WI38 (cell line): ENCODE measurements around the gene SYNGR1.

Source experiments
- H3K4me3 ChIP-seq: 2 replicates; pipeline ENCODE4 v1.5.1; 2011; ENCODE audit warnings: low read depth, mild to moderate bottlenecking, control low read depth, low read length
- TF ChIP-seq, protein P1 (sequence below): IDR thresholded peaks from 2 replicates; pipeline ENCODE4 v1.5.1; 2012; ENCODE audit warnings: low read depth, mild to moderate bottlenecking, control low read depth, low read length

The SYNGR1 gene

GRCh38 chr22:39417641-39418040 lies 67.8 kb downstream of the SYNGR1 start:
- TF ChIP-seq, protein P1, sequence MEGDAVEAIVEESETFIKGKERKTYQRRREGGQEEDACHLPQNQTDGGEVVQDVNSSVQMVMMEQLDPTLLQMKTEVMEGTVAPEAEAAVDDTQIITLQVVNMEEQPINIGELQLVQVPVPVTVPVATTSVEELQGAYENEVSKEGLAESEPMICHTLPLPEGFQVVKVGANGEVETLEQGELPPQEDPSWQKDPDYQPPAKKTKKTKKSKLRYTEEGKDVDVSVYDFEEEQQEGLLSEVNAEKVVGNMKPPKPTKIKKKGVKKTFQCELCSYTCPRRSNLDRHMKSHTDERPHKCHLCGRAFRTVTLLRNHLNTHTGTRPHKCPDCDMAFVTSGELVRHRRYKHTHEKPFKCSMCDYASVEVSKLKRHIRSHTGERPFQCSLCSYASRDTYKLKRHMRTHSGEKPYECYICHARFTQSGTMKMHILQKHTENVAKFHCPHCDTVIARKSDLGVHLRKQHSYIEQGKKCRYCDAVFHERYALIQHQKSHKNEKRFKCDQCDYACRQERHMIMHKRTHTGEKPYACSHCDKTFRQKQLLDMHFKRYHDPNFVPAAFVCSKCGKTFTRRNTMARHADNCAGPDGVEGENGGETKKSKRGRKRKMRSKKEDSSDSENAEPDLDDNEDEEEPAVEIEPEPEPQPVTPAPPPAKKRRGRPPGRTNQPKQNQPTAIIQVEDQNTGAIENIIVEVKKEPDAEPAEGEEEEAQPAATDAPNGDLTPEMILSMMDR: no peak
- no peak overlapping the region for H3K4me3 ChIP-seq

DNA sequence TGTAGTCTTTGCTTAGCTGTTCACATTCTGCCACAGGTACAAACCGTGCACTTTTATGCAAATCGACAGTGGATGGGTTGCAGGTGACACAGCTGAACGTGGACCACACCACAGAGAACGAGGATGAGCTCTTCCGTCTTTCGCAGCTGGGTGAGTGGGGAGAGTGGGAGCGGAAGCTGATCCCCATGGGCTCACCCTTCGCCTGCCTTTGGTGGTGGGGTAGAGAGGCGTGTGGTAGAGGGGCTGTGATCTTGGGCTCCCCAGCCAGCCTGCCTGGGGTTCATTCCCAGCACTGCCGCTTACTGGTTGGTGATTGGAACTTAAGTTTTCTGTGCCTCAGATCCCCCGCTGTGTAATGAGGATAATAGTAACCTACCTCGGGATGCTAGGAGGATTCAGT lies 68.9 kb downstream of the SYNGR1 start:
- TF ChIP-seq, protein P1: no peak
- H3K4me3 ChIP-seq: no peak overlapping the region

DNA sequence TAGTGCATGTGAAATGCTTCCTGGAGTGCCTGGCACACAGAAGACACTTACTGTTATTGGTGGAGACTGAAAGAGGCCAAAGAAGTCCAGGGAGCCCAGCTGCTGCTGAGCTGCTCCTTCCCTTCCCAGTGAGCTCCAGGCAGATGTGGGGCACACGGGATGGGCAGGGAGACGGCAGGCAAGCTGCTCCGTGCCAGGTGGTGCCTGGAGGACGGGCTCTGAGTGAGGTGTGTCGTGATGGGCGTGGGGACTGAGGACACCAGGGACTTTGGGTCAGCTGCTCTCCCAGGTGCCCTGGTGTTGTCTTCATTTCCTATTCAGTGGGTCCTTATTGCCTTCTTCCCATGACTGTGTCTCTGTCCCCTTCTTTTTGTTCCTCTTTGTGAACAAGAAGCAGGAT lies 69.3 kb downstream of the SYNGR1 start:
- TF ChIP-seq, protein P1: no peak

GRCh38 chr22:39419911-39420310 lies 70.1 kb downstream of the SYNGR1 start:
- H3K4me3 ChIP-seq: no peak overlapping the region
- TF ChIP-seq, protein P1: no peak

More for the DNA sequence above, 69.3 kb downstream of the SYNGR1 start:
- H3K4me3 ChIP-seq: no peak overlapping the region

GRCh38 chr22:39421691-39422090 lies 71.9 kb downstream of the SYNGR1 start:
- TF ChIP-seq, protein P1: no peak
- no peak overlapping the region for H3K4me3 ChIP-seq

DNA sequence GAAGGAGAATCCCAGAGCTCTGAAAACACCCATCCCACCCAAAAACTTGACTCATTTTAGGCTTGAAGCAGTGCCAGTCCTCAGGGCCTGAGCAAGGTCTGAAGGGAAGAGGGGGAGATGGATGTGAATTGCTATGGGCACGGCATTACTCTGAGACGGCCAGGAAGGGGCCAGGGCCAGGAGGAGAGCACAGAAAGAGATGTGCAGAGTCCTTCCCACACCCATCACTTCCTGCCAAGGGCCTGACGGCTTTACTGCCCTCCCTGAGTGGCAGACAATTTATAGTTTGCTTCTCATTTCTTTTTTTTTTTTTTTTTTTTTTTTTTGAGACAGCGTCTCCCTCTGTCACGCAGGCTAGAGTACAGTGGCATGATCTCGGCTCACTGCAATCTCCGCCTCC lies 72.3 kb downstream of the SYNGR1 start:
- no peak overlapping the region for H3K4me3 ChIP-seq
- TF ChIP-seq, protein P1: no peak

GRCh38 chr22:39422721-39423120 lies 72.9 kb downstream of the SYNGR1 start:
- no peak overlapping the region for H3K4me3 ChIP-seq
- TF ChIP-seq, protein P1: no peak
